HuH-7 (cell line): Measurements from ENCODE around the gene SETDB2.
"Not testable (repeated sequence)": the region's sequence is repeated elsewhere in the genome, so short reads cannot be mapped to it uniquely, and the experiment has no call there.

Source experiments
- DNase-seq: peaks from one replicate; pipeline ENCODE4 v3.0.0; 2011; ENCODE audit warnings: low spot score

The SETDB2 gene

GRCh38 chr13:49464621-49465325, 20.7 kb downstream of the SETDB2 start:
- peak; percentile 14 for DNase-seq

GRCh38 chr13:49466292-49466838, 22.3 kb downstream of the SETDB2 start:
- DNase-seq, result no peak

GRCh38 chr13:49472186-49472585, 28.1 kb downstream of the SETDB2 start:
- DNase-seq, result no peak

GRCh38 chr13:49476529-49476928, 32.5 kb downstream of the SETDB2 start:
- DNase-seq, result no peak

- DNase-seq, result no peak
Observed at GRCh38 chr13:49481788-49482187, 37.7 kb downstream of the SETDB2 start.

- no peak for DNase-seq
Observed at GRCh38 chr13:49488563-49488962, 44.5 kb downstream of the SETDB2 start.

- no peak for DNase-seq
Observed at GRCh38 chr13:49494645-49495044, 50.6 kb downstream of the SETDB2 start.

GRCh38 chr13:49495783-49496762, 52.0 kb downstream of the SETDB2 start, which contains the start of gene PHF11:
TSS of gene PHF11 (plus strand) at chr13:49495953. CDS start at chr13:49496002, 49 bp downstream.
- DNase-seq, result peak; percentile 55

- not testable (repeated sequence) for DNase-seq
Observed at GRCh38 chr13:49496837-49497236, 52.8 kb downstream of the SETDB2 start.

- DNase-seq, result no peak
Observed at GRCh38 chr13:49497272-49497671, 53.2 kb downstream of the SETDB2 start.

GRCh38 chr13:49498206-49498605, 54.1 kb downstream of the SETDB2 start:
- DNase-seq, result no peak

- no peak for DNase-seq
Observed at GRCh38 chr13:49499889-49500660, 56.0 kb downstream of the SETDB2 start.

- no peak for DNase-seq
Observed at GRCh38 chr13:49502954-49503353, 58.9 kb downstream of the SETDB2 start.

- no peak for DNase-seq
Observed at GRCh38 chr13:49503951-49504350, 59.9 kb downstream of the SETDB2 start.

GRCh38 chr13:49512578-49512977, 68.5 kb downstream of the SETDB2 start:
- DNase-seq, result no peak

- DNase-seq, result no peak
Observed at GRCh38 chr13:49516467-49516866, 72.4 kb downstream of the SETDB2 start.

- DNase-seq, result peak; percentile 22
Observed at GRCh38 chr13:49517461-49517860, 73.4 kb downstream of the SETDB2 start.

GRCh38 chr13:49521224-49521623, 77.2 kb downstream of the SETDB2 start:
- DNase-seq, result no peak

- DNase-seq, result no peak
Observed at GRCh38 chr13:49524740-49525501, 80.8 kb downstream of the SETDB2 start.

- no peak for DNase-seq
Observed at GRCh38 chr13:49527123-49527522, 83.0 kb downstream of the SETDB2 start.

- no peak for DNase-seq
Observed at GRCh38 chr13:49528161-49528560, 84.1 kb downstream of the SETDB2 start.
